Endothelial cell of umbilical vein (primary cell): ENCODE measurements around the gene INPP4B. TPM values are rescaled to one million over a fixed set of nuclear protein-coding genes. Genes with fewer than 3 reads are reported as not detected.
A peak's percentile ranks its signal among the peaks of the same experiment; 100 is the strongest.

ENCODE experiments used
- BruUV-seq: library from RNA; stranded (reverse); fragments of 400-500 nt; replicated peaks from 2 replicates; lab custom pipeline; 2021; lab: Mats Ljungman, UMichigan
- CTCF ChIA-PET: fragments of 300-600, 350-600 bp; sonication (Branson Sonifier 250); formaldehyde crosslinking; loops from one replicate; lab custom pipeline; 2021; ENCODE audit warnings: antibody characterized with exemption, inconsistent platforms; lab: Charles Lee
- POLR2A ChIA-PET: fragments of 300-600, 350-600 bp; sonication (Branson Sonifier 250); formaldehyde crosslinking; loops from one replicate; lab custom pipeline; 2021; ENCODE audit warnings: antibody characterized with exemption, inconsistent platforms; lab: Charles Lee
- DNase-seq: peaks from one replicate; pipeline ENCODE4 v3.0.0-alpha.2; 2011; ENCODE audit warnings: low read depth, low spot score
- FAIRE-seq: peaks from 2 replicates; lab custom pipeline; 2011; peaks lifted over from hg19 to GRCh38; lab: Jason Lieb, UNC
- H2AFZ ChIP-seq: 2 replicates; pipeline ENCODE4 v1.6.0; 2012; ENCODE audit warnings: low read depth, low read length, control low read depth, inconsistent platforms
- H3K27ac ChIP-seq: 2 replicates; pipeline ENCODE4 v1.5.1; 2011; ENCODE audit warnings: low read depth, mild to moderate bottlenecking, control low read depth, low read length, moderate library complexity; ENCODE audit not compliant: insufficient read depth
- H3K27me3 ChIP-seq, 2 experiments: 2 replicates each; pipeline versions ENCODE4 v1.6.0 to v1.6.1; 2011; ENCODE audit warnings: low read length in 2 of 2, mixed read lengths in 1 of 2; ENCODE audit not compliant: control insufficient read depth in 2 of 2, insufficient read depth in 2 of 2
- H3K36me3 ChIP-seq, 2 experiments: 2 replicates in 1 of 2; 3 replicates in 1 of 2; pipeline ENCODE4 v1.5.1; 2011; ENCODE audit warnings: low read length in 2 of 2, mild to moderate bottlenecking in 1 of 2, moderate library complexity in 1 of 2; ENCODE audit not compliant: control insufficient read depth in 2 of 2, insufficient read depth in 2 of 2; ENCODE audit errors: extremely low read depth in 1 of 2
- H3K4me1 ChIP-seq: 3 replicates; pipeline ENCODE4 v1.5.1; 2011; ENCODE audit warnings: mild to moderate bottlenecking, low read length; ENCODE audit not compliant: control insufficient read depth, insufficient read depth; ENCODE audit errors: extremely low read depth
- H3K4me2 ChIP-seq: 2 replicates; pipeline ENCODE4 v1.6.1; 2011; ENCODE audit warnings: low read length, control low read depth, mixed read lengths; ENCODE audit not compliant: insufficient read depth
- H3K4me3 ChIP-seq, 3 experiments: fragments of 200-600 bp in 1 of 3; sonication (generic), shearing (Covaris generic) in 1 of 3; replicated peaks in 1 of 3; 2 replicates each; pipeline ENCODE4 v1.5.1; 2011 to 2016; ENCODE audit warnings: control low read depth in 3 of 3, low read length in 3 of 3, mild to moderate bottlenecking in 2 of 3, inconsistent platforms in 1 of 3, low read depth in 1 of 3, moderate library complexity in 1 of 3; ENCODE audit not compliant: insufficient read depth in 1 of 3
- H3K79me2 ChIP-seq: 2 replicates; pipeline ENCODE4 v1.6.0; 2012; ENCODE audit warnings: low read length, inconsistent platforms; ENCODE audit not compliant: control insufficient read depth, insufficient read depth
- H3K9ac ChIP-seq: replicated peaks from 2 replicates; pipeline ENCODE3; 2011; ENCODE audit warnings: low read length, control low read depth; ENCODE audit not compliant: insufficient read depth; ENCODE audit errors: extremely low read depth
- H3K9me1 ChIP-seq: replicated peaks from 3 replicates; pipeline ENCODE4 v1.6.0; 2011; ENCODE audit warnings: mild to moderate bottlenecking, low read length; ENCODE audit not compliant: control insufficient read depth, insufficient read depth; ENCODE audit errors: extremely low read depth
- H3K9me3 ChIP-seq: replicated peaks from 2 replicates; pipeline ENCODE4 v1.5.1; 2012; ENCODE audit warnings: low read length, inconsistent platforms; ENCODE audit not compliant: control insufficient read depth, insufficient read depth
- H4K20me1 ChIP-seq: replicated peaks from 2 replicates; pipeline ENCODE3; 2011; ENCODE audit warnings: mild to moderate bottlenecking, low read length; ENCODE audit not compliant: control insufficient read depth, insufficient read depth; ENCODE audit errors: extremely low read depth
- CTCF ChIP-seq, 2 donors: IDR thresholded peaks; 1 replicate in 1 of 2; 2 replicates in 1 of 2; pipeline ENCODE4 v1.5.1; 2011; ENCODE audit warnings: low read length in 2 of 2, mild to moderate bottlenecking in 2 of 2, moderate library complexity in 2 of 2, control low read depth in 1 of 2, inconsistent platforms in 1 of 2, low read depth in 1 of 2; ENCODE audit not compliant: insufficient read depth in 1 of 2; ENCODE audit errors: extremely low read depth in 1 of 2
- EZH2 ChIP-seq: IDR thresholded peaks from 2 replicates; pipeline ENCODE4 v1.6.1; 2012; ENCODE audit warnings: borderline replicate concordance, low read depth, mild to moderate bottlenecking, moderate library complexity, low read length, inconsistent platforms; ENCODE audit not compliant: severe bottlenecking
- FOS ChIP-seq: IDR thresholded peaks from 2 replicates; pipeline ENCODE4 v1.6.1; 2011; ENCODE audit warnings: mild to moderate bottlenecking, low read length, moderate library complexity, borderline replicate concordance; ENCODE audit not compliant: insufficient read depth
- GATA2 ChIP-seq: IDR thresholded peaks from 2 replicates; pipeline ENCODE4 v1.7.0; 2011; ENCODE audit warnings: low read depth, mild to moderate bottlenecking, moderate library complexity, mixed read lengths, low read length; ENCODE audit not compliant: insufficient read length, insufficient read depth
- JUN ChIP-seq: IDR thresholded peaks from 2 replicates; pipeline ENCODE4 v1.6.1; 2011; ENCODE audit warnings: borderline replicate concordance, low read depth; ENCODE audit not compliant: insufficient read length, insufficient read depth
- MAX ChIP-seq: IDR thresholded peaks from 2 replicates; pipeline ENCODE4 v1.6.1; 2011; ENCODE audit not compliant: insufficient read depth, insufficient read length
- MYC ChIP-seq: IDR thresholded peaks from one replicate; pipeline ENCODE4 v1.6.1; 2011; ENCODE audit warnings: mild to moderate bottlenecking, low read depth, low read length
- POLR2A ChIP-seq: IDR thresholded peaks from 2 replicates; pipeline ENCODE4 v1.6.1; 2012; ENCODE audit warnings: low read depth, mild to moderate bottlenecking, control low read depth, low read length
- POLR2AphosphoS5 ChIP-seq: IDR thresholded peaks from 2 replicates; pipeline ENCODE4 v1.6.1; 2012; ENCODE audit warnings: low read depth, mild to moderate bottlenecking, control low read depth, low read length, moderate library complexity; ENCODE audit not compliant: insufficient read depth
- dilution Hi-C: fragments of 300-500 bp; cut with MboI; formaldehyde crosslinking; loops from one replicate; pipeline ENCODE4 v1.15.0; 2019; ENCODE audit warnings: low sequenced_read_pairs; ENCODE audit not compliant: extremely low pct_ligation_motif_present
- intact Hi-C: fragments of 100-400 bp; cut with micrococcal nuclease; formaldehyde crosslinking; loops from one replicate; pipeline ENCODE4 v1.10.0; 2022
- polyA plus RNA-seq, 4 experiments: library from polyadenylated mRNA; depleted of rRNA in 3 of 4; stranded (reverse) in 3 of 4; unstranded in 1 of 4; fragments of >200 nt; gene quantifications; 2 replicates each; pipeline versions ENCODE4 v1.2.1 to v1.2.3, GENCODE V29; 2011 to 2012; ENCODE audit warnings: missing spikeins in 1 of 4
- total RNA-seq: library from RNA; stranded (reverse); gene quantifications from 2 replicates; pipeline ENCODE4 v1.2.3, GENCODE V29; 2021

INPP4B gene
- total and polyA plus RNA-seq, 2 donors (not counting 3 experiments of a cell fraction or from before 2014, with no cell fraction given) = 0.41 to 3.1 TPM

GRCh38 chr4:142041788-142042187, 804.3 kb downstream of the INPP4B start:
- no peaks in the 10 kb centered on the region for H3K79me2 ChIP-seq
- H2AFZ ChIP-seq = no peak overlapping the region
- FAIRE-seq (no peak), DNase-seq (no peak)
- TF ChIP-seq EZH2 (no peak), GATA2 (no peak)
- H3K4me3 ChIP-seq = no peak overlapping the region
- H3K9me3 ChIP-seq = no peaks in the 10 kb centered on the region
- no TSS peak for BruUV-seq
- H3K27ac ChIP-seq = no peak overlapping the region
- no peaks in the 10 kb centered on the region for H3K36me3 ChIP-seq
- intact Hi-C loops (no loop called here), dilution Hi-C loops (no loop called here)
- no peak overlapping the region for H3K9ac ChIP-seq
- no peaks in the 10 kb centered on the region for H4K20me1 ChIP-seq
- POLR2A ChIA-PET = no interaction called here
- peaks cover 9% of the 10 kb centered on the region for H3K4me1 ChIP-seq
- H3K9me1 ChIP-seq = no peaks in the 10 kb centered on the region
- H3K4me2 ChIP-seq = no peak overlapping the region
- CTCF ChIA-PET = no interaction called here
- no peaks in the 10 kb centered on the region for H3K27me3 ChIP-seq

GRCh38 chr4:142040043-142040442, 806.1 kb downstream of the INPP4B start:
- H3K79me2 ChIP-seq = no peaks in the 10 kb centered on the region
- no peak overlapping the region for H3K27ac ChIP-seq
- H3K4me2 ChIP-seq = no peak overlapping the region
- no peaks in the 10 kb centered on the region for H3K9me3 ChIP-seq
- no peaks in the 10 kb centered on the region for H3K9me1 ChIP-seq
- H3K4me3 ChIP-seq = no peak overlapping the region
- H2AFZ ChIP-seq = peak overlapping the region; percentile 77
- no peak overlapping the region for H3K9ac ChIP-seq
- intact Hi-C loops = no loop called here
- CTCF ChIA-PET = interaction anchor here (1.7 kb wide), 1 partner anchor 87 kb away, joined by 8 read pairs; no protein-coding TSS in a partner anchor
- H3K36me3 ChIP-seq = no peaks in the 10 kb centered on the region
- BruUV-seq = no TSS peak
- POLR2A ChIA-PET = interaction anchor here (0.7 kb wide), 1 partner anchor 129 kb away, joined by 5 read pairs; no protein-coding TSS in a partner anchor
- H3K4me1 ChIP-seq = peaks cover 12% of the 10 kb centered on the region
- no peaks in the 10 kb centered on the region for H3K27me3 ChIP-seq
- dilution Hi-C loops = no loop called here
- no peaks in the 10 kb centered on the region for H4K20me1 ChIP-seq
- DNase-seq (no peak), FAIRE-seq (no peak)
- TF ChIP-seq POLR2A = no peak
- no peak for TF ChIP-seq GATA2
- no peak for TF ChIP-seq CTCF (IDR thresholded peaks at IDR 0.05; ENCODE audit: extremely low read depth in 1 of 2, insufficient read depth in 1 of 2, low read depth in 1 of 2, low read length in 2 of 2)
- no peak for TF ChIP-seq MYC
- no peak for TF ChIP-seq JUN
- TF ChIP-seq EZH2 = no peak
- TF ChIP-seq MAX = no peak
- TF ChIP-seq FOS = no peak
- no peak for TF ChIP-seq POLR2AphosphoS5
